OCI-LY1 (cell line): ENCODE results near the gene KRT27.

ENCODE experiments used
- CTCF ChIP-seq: fragments of 200-600 bp; sonication (generic), shearing (Covaris generic); IDR thresholded peaks from 2 replicates; pipeline ENCODE4 v1.5.1; 2017; ENCODE audit warnings: mild to moderate bottlenecking, antibody characterized with exemption, low read length, moderate library complexity, mixed read lengths
- EZH2 ChIP-seq: fragments of 200-600 bp; sonication (generic), shearing (Covaris generic); IDR thresholded peaks from 2 replicates; pipeline ENCODE4 v1.8.0; 2017; ENCODE audit warnings: borderline replicate concordance, mixed run types, mild to moderate bottlenecking, antibody characterized with exemption, low read length, moderate library complexity, mixed read lengths

- TF ChIP-seq CTCF (no peak), EZH2 (no peak)
Measured at GRCh38 chr17:40775945-40776344, 6.4 kb downstream of the KRT27 start.
